H1 (cell line): ENCODE results near the gene NUDCD2. TPM values are rescaled to one million over a fixed set of nuclear protein-coding genes. Genes with fewer than 3 reads are reported as not detected.

ENCODE experiments used
- BCL11A ChIP-seq, 2 experiments: IDR thresholded peaks; one replicate each; pipeline ENCODE4 v1.6.1; 2011; ENCODE audit warnings: low read depth in 2 of 2, low read length in 2 of 2, mild to moderate bottlenecking in 2 of 2
- CTBP2 ChIP-seq: IDR thresholded peaks from 2 replicates; pipeline ENCODE4 v1.7.0; 2011; ENCODE audit warnings: borderline replicate concordance, mild to moderate bottlenecking, moderate library complexity, mixed read lengths, low read length; ENCODE audit not compliant: insufficient read depth, insufficient read length
- MAFK ChIP-seq: IDR thresholded peaks from 2 replicates; pipeline ENCODE4 v1.6.1; 2012; ENCODE audit warnings: low read depth, mild to moderate bottlenecking, improper control_type of control experiment, low read length
- RBBP5 ChIP-seq: IDR thresholded peaks from 2 replicates; pipeline ENCODE4 v1.7.1; 2012; ENCODE audit warnings: low read depth, mild to moderate bottlenecking, inconsistent platforms, low read length, moderate library complexity, borderline replicate concordance
- SIN3A ChIP-seq, 2 experiments: IDR thresholded peaks in 1 of 2; conservative IDR thresholded peaks in 1 of 2; 2 replicates each; pipeline ENCODE4 v1.6.1; 2011 to 2012; ENCODE audit warnings: low read length in 2 of 2, improper control_type of control experiment in 1 of 2, low read depth in 1 of 2, mild to moderate bottlenecking in 1 of 2
- polyA plus RNA-seq, 7 experiments: library from polyadenylated mRNA; depleted of rRNA in 3 of 7; stranded (reverse) in 5 of 7; unstranded in 2 of 7; fragments of >200 nt in 5 of 7; fragments of 200-250 nt in 2 of 7; gene quantifications; 1 replicate in 5 of 7; 2 replicates in 1 of 7; 4 replicates in 1 of 7; pipeline versions ENCODE4 v1.2.1 to v1.2.3, GENCODE V29; 2011 to 2013; ENCODE audit warnings: missing spikeins in 2 of 7, mixed read lengths in 2 of 7
- total RNA-seq: library from RNA; stranded (reverse); fragmentation: NEBNext Ultra II Directional; extraction: Animal tissue kit (Norgen Biotek cat#: 25700); gene quantifications from 2 replicates; pipeline ENCODE4 v1.2.1, GENCODE V29; 2021

NUDCD2 gene
- total and polyA plus RNA-seq, 2 of the 8 experiments (the other 6 are each of a cell fraction or from before 2014, with no cell fraction given) = 12.2 to 59.5 TPM

- TF ChIP-seq MAFK = no peak
- no peak for TF ChIP-seq RBBP5
- TF ChIP-seq BCL11A (IDR thresholded peaks at IDR 0.05; ENCODE audit: low read depth in 2 of 2, low read length in 2 of 2) = no peak
- no peak for TF ChIP-seq SIN3A (conservative IDR thresholded peaks at IDR 0.05 in 1 of 2, IDR thresholded peaks at IDR 0.05 in 1 of 2; ENCODE audit: low read depth in 1 of 2, low read length in 2 of 2)
- no peak for TF ChIP-seq CTBP2
Measured at GRCh38 chr5:163508753-163509152, 48.9 kb upstream of the NUDCD2 start (continued).
